GM12891 (cell line): Measurements from ENCODE around the gene NCKIPSD.

ENCODE experiments used
- DNase-seq: peaks from one replicate; pipeline ENCODE4 v3.0.0; 2011; ENCODE audit warnings: low spot score; ENCODE audit not compliant: insufficient read length
- FAIRE-seq: peaks from 2 replicates; lab custom pipeline; 2011; peaks lifted over from hg19 to GRCh38; lab: Jason Lieb, UNC
- PAX5 ChIP-seq: IDR thresholded peaks from 2 replicates; pipeline ENCODE4 v1.6.1; 2011; ENCODE audit warnings: low read length, moderate library complexity, mild to moderate bottlenecking; ENCODE audit not compliant: insufficient read depth, severe bottlenecking
- POLR2A ChIP-seq: IDR thresholded peaks from 2 replicates; pipeline ENCODE4 v1.6.1; 2011; ENCODE audit warnings: low read depth, low read length, control low read depth
- POLR2AphosphoS5 ChIP-seq: IDR thresholded peaks from 2 replicates; pipeline ENCODE4 v1.6.1; 2011; ENCODE audit warnings: low read depth, low read length, control low read depth
- POU2F2 ChIP-seq: IDR thresholded peaks from 2 replicates; pipeline ENCODE4 v1.6.1; 2011; ENCODE audit warnings: low read depth, mild to moderate bottlenecking, control low read depth, low read length, moderate library complexity
- SPI1 ChIP-seq: IDR thresholded peaks from 2 replicates; pipeline ENCODE4 v1.6.1; 2011; ENCODE audit warnings: low read depth, low read length, control low read depth
- TAF1 ChIP-seq: IDR thresholded peaks from 2 replicates; pipeline ENCODE4 v1.6.1; 2011; ENCODE audit warnings: low read depth, low read length, control low read depth

NCKIPSD gene

DNA sequence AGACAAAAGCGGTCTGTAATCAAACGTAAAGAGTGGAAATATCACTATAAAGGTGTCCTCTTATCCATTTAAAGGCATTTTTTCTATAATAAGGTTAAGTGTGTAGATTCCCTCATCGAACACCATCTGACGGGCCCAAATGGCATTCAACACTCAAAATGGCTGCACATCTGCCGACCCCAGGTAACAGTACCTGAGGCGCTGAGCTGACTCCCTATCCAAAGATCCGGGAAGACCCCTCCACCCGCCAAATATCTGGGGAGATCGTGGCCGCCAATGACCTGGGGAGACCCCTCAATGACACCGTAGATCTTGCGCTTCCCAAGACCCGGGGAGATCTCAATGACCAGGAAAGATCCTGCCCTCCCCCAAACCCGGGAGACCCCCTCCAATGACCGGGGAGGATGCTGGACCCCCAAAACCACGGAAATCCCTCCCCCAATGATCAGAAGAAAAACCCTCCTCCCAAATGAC lies 30.8 kb upstream of the NCKIPSD start:
- TF ChIP-seq POLR2A (no peak), POLR2AphosphoS5 (no peak)
- DNase-seq = no peak
- FAIRE-seq = peak; percentile 45

DNA sequence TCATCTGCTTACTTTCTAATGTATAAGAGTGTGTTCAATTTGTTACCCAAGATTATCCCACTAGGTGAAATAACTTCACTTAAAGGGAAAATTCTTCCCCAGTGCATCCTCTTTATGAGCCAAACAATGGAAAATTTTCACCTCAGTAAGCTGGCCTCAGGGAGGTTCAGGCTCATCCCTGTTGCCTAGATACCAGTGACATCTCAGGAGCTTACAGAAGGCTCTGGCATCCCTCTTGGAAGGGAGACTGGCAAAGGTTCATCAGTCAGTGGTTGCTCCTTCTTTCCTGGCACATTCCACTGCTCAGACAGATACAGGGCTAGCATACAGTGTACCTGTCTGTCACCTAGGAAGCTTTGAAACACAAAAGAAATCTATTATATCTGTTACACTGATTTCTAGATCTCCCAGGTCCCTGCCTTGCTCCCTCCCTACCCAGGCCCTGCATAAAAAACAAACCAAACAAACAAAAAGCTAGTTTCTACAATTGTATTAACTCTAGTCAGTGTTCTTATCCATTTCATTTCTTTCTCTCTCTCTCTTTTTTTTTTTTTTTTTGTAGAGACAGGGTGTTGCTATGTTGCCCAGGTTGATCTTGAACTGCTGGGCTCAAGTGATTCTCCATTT lies 29.6 kb upstream of the NCKIPSD start:
- DNase-seq (no peak), FAIRE-seq (no peak)
- TF ChIP-seq POLR2AphosphoS5 (no peak), POU2F2 (no peak), POLR2A (no peak), TAF1 (no peak), SPI1 (no peak), PAX5 (no peak)

DNA sequence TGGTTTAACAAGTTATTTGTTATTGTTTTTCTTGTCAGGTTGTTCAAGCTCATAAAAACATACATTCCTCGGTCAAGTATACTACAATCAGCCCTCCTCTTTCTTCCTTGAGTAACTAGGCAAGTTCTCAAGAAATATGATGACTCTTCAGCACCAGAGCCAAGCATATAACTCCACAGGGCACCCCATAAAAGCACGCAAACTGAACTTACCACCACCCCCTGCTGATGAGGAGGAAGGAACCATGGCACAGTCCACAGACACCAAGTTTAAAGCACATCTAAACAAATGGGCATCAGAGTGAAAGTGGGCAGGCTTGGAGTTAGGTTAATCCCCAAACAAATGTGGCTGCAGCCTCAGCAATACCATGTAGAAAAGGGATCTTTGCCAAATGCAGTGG lies 26.0 kb upstream of the NCKIPSD start:
- no peak for TF ChIP-seq POU2F2
- TF ChIP-seq SPI1 = no peak
- TF ChIP-seq PAX5 = no peak
- TF ChIP-seq POLR2AphosphoS5 = no peak
- no peak for TF ChIP-seq POLR2A
- TF ChIP-seq TAF1 = no peak
- FAIRE-seq (no peak), DNase-seq (no peak)

DNA sequence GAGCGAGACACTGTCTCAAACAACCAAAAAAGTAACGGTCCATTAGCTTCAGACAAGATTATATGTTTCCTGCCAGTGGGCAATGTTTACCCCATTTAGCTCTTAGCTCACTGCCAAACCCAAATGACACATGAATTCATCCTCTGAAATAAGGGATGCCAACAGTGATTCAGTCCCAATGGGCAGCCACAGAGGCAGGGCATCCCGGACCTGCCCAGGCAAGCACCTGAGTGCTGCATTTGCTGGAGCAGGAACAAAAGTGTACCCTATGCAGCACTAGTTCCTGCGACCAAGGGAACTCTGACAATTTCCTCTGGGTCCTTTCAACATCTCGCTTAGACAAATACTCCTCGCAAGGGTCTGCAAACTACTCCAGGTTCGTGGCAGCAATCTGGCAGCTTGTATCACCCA lies 23.3 kb upstream of the NCKIPSD start:
- DNase-seq (no peak), FAIRE-seq (peak; percentile 54)
- TF ChIP-seq POLR2A (no peak), POU2F2 (no peak), TAF1 (no peak), POLR2AphosphoS5 (no peak), SPI1 (no peak), PAX5 (no peak)

- TF ChIP-seq SPI1 (no peak), TAF1 (no peak), POLR2A (no peak), POU2F2 (no peak), PAX5 (no peak), POLR2AphosphoS5 (no peak)
- no peak for FAIRE-seq
- DNase-seq = no peak
Measured at GRCh38 chr3:48708481-48708889, 22.8 kb upstream of the NCKIPSD start.

DNA sequence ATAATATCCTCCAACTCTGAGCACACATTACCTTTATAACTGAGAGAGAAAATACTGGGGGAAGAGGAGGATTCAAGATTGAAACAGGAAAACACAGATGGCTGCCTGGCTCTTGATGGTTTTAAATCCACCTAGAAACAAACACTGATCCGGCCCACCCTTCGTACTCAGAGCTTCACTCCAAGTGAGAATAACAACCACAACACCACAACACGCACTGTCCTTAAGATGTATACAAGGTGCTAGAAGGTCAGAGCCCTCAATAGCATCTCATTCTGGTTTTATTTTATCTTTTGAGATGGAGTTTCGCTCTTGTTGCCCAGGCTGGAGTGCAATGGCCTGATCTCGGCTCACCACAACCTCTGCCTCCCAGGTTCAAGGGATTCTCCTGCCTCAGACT lies 21.4 kb upstream of the NCKIPSD start:
- DNase-seq (no peak), FAIRE-seq (no peak)
- TF ChIP-seq PAX5 (no peak), POLR2A (no peak), POU2F2 (no peak), POLR2AphosphoS5 (no peak), SPI1 (no peak), TAF1 (no peak)

DNA sequence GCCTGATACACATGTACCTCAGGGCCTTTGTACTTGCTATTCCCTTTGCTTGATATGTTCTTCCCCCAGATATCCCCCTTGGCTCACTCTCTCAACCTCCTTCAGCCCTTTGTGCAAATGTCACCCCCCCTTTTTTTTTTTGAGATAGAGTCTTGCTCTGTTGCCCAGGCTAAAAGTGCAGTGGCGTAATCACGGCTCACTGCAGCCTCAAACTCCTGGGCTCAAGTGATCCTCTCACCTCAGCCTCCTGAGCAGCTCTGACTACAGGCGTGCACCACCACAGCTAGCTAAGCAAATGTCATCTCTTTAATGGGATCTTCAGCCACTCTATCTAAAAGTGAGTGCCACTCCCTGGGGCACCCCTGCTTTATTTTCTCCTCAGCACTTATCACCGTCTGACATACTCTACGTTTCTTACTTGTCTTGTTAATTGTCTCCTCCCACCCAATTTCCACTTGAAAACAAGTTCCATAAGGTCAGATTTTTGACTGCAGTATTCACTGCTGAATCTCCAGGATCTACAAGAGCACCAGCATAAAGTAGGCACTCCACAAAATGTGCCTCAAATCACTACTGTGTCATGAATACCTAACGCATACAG lies 16.7 kb upstream of the NCKIPSD start:
- no peak for DNase-seq
- FAIRE-seq = no peak
- TF ChIP-seq POU2F2 = no peak
- no peak for TF ChIP-seq POLR2A
- no peak for TF ChIP-seq TAF1
- TF ChIP-seq SPI1 = no peak

GRCh38 chr3:48700731-48701405 lies 15.2 kb upstream of the NCKIPSD start:
- FAIRE-seq (no peak), DNase-seq (no peak)
- no peak for TF ChIP-seq POLR2A
- no peak for TF ChIP-seq TAF1
- TF ChIP-seq SPI1 = no peak
- TF ChIP-seq POLR2AphosphoS5 = no peak
- TF ChIP-seq PAX5 = no peak
- TF ChIP-seq POU2F2 = no peak

DNA sequence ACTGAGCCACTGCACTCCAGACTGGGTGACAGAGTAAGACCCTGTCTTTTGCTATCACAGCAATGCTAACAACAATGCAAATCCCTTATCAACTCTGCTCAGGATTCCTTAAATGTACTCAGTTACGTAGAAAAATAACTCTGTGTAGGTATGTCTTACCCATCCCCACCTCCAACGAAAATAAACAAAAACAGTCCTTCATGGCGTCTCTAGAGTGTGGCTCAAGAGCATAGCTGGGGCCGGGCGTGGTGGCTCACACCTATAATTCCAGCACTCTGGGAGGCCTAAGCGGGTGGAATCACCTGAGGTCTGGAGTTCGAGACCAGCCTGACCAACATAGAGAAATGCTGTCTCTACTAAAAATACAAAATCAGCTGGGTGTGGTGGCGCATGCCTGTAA lies 13.2 kb upstream of the NCKIPSD start:
- no peak for DNase-seq
- TF ChIP-seq POLR2AphosphoS5 = no peak
- no peak for FAIRE-seq

- TF ChIP-seq POLR2A (no peak), POLR2AphosphoS5 (no peak; the same call in 1 of the 2 replicates), PAX5 (no peak), POU2F2 (no peak), TAF1 (no peak), SPI1 (no peak)
- FAIRE-seq (no peak), DNase-seq (no peak)
Measured at GRCh38 chr3:48697952-48698351, 12.2 kb upstream of the NCKIPSD start.
